ENCODE measurements around the gene ZNF844.

DNA sequence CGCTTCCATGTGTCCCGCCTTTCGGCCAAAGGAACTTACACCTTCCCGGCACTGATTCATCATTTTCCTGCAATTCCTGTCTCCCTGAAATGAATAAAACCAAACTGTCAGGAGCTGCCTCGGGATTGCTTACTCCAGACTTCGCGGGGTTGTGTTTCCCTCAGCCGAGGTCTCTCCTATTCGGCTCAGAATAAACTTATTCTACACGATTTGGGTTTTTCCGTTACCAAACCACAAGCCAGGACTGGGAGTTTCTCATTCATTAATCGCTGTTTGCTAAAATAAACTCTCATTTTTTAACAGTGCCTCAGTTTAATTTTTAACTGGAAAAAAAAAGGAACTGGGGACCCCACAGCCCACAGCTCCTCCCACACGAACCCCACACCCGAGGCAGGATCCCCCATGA is 12.4 kb upstream of the ZNF844 start:
- TF ChIP-seq, protein P1, sequence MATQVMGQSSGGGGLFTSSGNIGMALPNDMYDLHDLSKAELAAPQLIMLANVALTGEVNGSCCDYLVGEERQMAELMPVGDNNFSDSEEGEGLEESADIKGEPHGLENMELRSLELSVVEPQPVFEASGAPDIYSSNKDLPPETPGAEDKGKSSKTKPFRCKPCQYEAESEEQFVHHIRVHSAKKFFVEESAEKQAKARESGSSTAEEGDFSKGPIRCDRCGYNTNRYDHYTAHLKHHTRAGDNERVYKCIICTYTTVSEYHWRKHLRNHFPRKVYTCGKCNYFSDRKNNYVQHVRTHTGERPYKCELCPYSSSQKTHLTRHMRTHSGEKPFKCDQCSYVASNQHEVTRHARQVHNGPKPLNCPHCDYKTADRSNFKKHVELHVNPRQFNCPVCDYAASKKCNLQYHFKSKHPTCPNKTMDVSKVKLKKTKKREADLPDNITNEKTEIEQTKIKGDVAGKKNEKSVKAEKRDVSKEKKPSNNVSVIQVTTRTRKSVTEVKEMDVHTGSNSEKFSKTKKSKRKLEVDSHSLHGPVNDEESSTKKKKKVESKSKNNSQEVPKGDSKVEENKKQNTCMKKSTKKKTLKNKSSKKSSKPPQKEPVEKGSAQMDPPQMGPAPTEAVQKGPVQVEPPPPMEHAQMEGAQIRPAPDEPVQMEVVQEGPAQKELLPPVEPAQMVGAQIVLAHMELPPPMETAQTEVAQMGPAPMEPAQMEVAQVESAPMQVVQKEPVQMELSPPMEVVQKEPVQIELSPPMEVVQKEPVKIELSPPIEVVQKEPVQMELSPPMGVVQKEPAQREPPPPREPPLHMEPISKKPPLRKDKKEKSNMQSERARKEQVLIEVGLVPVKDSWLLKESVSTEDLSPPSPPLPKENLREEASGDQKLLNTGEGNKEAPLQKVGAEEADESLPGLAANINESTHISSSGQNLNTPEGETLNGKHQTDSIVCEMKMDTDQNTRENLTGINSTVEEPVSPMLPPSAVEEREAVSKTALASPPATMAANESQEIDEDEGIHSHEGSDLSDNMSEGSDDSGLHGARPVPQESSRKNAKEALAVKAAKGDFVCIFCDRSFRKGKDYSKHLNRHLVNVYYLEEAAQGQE (IDR thresholded peaks at IDR 0.05; ENCODE audit: borderline replicate concordance): no peak
- TF ChIP-seq POLR2AphosphoS5 (IDR thresholded peaks at IDR 0.05): no peak
- TF ChIP-seq RAD21 (conservative IDR thresholded peaks at IDR 0.05): no peak
- TF ChIP-seq, protein P2, sequence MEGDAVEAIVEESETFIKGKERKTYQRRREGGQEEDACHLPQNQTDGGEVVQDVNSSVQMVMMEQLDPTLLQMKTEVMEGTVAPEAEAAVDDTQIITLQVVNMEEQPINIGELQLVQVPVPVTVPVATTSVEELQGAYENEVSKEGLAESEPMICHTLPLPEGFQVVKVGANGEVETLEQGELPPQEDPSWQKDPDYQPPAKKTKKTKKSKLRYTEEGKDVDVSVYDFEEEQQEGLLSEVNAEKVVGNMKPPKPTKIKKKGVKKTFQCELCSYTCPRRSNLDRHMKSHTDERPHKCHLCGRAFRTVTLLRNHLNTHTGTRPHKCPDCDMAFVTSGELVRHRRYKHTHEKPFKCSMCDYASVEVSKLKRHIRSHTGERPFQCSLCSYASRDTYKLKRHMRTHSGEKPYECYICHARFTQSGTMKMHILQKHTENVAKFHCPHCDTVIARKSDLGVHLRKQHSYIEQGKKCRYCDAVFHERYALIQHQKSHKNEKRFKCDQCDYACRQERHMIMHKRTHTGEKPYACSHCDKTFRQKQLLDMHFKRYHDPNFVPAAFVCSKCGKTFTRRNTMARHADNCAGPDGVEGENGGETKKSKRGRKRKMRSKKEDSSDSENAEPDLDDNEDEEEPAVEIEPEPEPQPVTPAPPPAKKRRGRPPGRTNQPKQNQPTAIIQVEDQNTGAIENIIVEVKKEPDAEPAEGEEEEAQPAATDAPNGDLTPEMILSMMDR (IDR thresholded peaks at IDR 0.05; ENCODE audit: poor library complexity, severe bottlenecking): no peak

Measured in neural cell (in vitro differentiated cells).